GM20431 (cell line): ENCODE results near the gene CFAP100.

ENCODE experiments used
- in situ Hi-C: fragments of 300-500 bp; cut with MseI, MboI; formaldehyde crosslinking; loops from one replicate; pipeline ENCODE4 v1.15.0; 2020; ENCODE audit warnings: low sequenced_read_pairs; ENCODE audit not compliant: unreplicated experiment

CFAP100 gene

DNA sequence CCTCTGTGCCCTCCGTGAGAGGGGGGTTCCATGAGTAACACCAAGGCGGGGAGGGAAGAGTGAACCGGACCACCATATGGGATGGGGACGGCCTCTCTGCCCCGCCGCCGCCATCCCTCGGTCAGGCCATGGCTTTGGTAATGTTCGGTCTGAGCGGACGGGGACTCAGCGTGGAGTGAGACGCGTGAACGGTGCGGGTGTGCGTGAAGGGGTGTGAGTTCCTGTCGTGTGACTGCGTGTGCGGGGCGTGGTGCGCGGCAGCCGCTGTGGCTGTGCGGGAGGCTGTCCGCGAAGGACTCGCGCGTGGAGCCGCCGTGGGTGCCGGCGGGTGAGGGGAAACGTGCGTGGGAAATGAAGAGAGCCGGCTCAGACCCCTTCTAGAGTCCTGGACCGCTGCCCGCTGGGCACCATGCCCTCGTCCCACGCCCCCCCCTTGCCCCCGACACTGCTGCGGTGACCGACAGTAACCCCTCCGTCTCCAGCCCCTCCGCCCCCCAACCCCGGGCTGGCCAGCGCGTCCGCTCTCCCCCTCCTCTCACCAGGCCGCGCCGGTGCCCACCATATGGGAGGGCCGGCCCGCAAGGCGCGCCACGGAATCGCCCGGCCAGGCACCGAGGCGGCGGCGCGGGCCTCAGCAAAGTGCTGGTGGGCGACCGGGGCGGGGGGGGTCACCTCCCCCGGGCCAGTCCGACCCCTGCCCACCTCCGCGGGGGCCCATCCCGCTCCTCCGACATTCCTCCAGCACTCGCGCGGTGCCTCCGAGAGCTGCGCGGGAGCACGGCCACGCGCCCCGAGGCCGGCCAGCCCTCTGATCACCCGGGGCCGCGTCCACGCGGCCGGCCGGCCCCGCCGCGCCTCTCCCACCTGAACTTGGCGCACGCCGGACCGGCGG is 38.1 kb upstream of the CFAP100 start:
- in situ Hi-C loops, result no loop called here

DNA sequence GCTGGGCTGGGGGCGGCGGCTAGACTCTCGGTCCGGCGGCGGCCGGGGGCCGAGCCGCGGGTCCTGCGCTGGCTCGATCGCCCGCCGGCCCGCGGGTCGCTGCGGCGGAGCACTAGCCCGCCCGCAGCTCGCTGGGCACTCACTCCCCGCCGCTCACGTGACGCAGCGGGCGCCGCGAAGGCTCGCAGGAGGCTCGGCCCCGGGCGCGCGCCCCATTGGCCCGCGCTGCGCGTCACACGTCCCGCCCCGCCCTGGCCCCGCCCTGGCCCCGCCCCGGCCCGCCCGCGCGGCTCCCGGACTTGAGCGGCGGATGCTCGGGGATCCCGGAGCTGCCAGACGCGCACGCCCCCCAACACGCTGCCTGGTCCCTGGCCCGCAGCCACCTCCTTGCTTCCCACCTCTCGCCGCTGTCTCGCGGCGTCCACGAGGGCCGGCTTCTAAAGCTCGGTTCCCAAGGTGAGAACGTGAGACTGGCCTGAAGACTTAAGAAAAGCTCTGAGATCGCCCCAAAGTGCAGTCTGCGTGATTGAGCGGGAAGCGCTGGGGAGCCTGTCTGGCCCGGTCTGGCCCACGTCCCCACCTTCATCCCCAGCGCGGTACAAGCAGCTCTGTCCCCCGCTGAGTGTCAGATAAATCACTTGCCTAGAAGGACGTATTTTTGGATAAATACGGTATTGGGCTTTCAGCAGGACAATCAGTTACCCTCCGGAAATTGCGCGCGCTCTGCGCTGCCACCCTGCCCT is 37.2 kb upstream of the CFAP100 start, which contains the start of gene KLF15:
Gene KLF15 (minus strand): TSS at position 114 of the 743 bp plus-strand sequence. CDS start 4,486 bp downstream, outside the sequence.
- in situ Hi-C loops, result no loop called here

DNA sequence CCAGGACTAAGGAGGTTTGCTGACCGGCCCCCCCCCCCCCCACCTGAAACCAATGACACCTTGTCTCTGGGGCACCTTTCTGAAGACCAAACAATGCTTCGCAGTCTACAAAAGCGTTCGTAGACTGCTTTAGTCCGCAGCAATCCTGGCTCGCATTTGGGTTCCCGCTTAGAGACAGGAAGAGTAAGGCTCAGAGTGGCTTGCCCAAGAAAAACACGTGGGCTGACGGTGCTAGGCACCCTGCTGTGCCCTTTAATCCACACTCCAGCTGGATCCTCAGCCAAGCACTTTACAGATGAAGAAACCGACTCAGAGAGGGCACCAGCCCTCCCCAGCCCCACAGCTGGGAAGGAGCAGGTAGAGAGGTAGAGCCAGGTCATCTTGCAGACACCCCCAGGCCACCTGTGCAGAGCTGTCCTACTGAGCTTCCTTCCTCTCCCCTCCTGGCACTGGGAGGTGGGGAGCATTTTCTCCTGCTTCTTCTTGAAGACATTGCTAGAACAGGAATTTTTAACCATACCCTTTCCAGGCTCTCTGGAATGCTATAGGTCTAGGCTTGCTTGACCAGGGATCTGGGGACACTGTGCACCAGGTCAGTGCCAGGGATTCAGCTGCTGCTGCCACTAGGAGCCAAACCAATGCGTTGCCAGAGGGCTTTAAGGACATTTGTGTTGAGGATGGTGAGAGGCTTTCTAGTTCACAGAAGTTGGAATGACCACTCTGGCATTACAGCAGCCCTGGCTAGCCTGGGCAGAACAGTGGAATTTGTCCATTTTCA is 36.5 kb upstream of the CFAP100 start:
- in situ Hi-C loops, result no loop called here

DNA sequence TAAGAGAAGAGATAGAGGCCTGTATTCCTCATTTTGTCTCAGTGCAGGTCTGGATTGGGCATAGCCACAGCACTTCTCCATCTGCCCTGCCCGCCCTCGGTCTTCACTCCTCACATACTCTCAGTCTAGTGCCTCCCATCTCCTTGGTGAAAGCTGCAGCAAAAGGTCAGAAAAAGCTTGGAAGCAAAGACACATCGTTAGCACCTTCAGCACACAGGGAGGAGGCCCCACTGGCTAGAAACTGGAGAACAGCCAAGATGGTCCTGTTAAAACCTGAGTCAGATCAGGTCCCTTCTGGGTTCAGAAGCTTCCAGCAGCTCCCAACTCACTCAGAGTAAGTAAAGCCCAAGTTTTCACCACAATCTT is 35.9 kb upstream of the CFAP100 start:
- in situ Hi-C loops, result no loop called here

DNA sequence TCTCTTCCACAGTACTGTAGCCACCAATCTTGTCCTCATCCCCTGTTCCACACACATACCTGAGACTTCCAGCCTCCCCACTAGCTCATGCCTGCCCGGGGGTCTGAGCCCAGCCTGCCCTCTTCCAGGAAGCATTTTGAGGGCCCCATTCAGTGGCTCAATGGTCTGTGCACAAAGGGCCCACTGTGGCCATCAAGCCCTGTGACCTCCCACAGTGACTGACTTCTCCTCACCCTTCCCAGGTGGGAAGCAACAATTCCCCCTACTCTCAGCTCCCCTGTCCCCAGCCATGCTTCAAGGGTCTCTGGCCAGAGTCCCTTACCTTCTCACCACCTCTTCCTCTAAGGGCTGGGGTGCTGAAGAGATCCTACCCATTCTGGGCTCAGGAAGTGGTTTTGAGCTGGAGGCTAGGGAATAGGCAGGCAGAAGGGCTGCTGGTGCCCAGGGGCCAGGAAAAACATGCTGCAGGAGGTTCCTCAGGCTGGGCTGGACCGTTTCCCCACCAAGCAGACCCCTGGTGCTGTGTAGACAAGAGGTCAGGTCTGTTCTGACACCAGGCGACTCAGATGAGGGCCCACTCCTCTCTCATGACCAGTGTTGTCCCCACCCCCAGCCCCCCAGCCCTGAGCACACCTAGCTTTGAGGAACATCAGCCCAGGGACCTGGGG is 34.5 kb upstream of the CFAP100 start:
- in situ Hi-C loops, result no loop called here

DNA sequence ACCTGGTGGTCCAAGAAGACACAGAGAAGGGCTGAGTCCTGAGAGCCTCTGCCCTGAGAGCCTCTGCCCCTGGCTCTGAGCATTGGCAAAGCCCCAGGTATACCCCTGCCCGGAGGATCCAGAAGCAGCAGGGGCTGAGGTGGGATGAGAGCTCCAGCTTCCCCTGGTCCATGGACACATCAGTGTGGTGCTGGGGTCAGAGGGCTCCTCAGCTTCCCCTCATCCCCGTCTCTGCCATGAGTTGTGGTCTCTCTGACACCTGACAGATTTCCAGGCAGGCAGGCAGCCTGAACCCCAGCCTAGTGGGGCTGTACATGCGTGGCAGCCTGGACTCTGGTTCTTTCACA is 34.0 kb upstream of the CFAP100 start:
- in situ Hi-C loops, result no loop called here

DNA sequence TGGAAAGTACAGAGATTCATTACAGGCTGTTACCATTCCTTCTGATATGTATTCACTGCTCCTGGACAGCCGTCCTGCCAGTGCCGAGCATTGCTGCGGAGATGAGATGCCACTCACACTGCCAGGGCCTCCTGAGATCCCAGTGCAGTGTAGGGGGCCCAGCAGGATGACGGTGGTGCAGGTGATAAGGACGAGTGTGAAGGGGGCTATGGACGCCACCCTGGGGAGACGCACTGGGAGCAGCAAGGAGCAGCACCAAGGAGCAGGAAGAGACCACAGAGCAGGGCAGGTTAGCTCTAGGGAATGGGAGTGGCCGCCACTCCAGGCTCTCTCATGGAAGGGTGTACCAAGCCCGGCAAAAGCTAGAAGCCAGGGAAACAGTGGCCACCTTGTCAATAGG is 33.5 kb upstream of the CFAP100 start:
- in situ Hi-C loops, result no loop called here

DNA sequence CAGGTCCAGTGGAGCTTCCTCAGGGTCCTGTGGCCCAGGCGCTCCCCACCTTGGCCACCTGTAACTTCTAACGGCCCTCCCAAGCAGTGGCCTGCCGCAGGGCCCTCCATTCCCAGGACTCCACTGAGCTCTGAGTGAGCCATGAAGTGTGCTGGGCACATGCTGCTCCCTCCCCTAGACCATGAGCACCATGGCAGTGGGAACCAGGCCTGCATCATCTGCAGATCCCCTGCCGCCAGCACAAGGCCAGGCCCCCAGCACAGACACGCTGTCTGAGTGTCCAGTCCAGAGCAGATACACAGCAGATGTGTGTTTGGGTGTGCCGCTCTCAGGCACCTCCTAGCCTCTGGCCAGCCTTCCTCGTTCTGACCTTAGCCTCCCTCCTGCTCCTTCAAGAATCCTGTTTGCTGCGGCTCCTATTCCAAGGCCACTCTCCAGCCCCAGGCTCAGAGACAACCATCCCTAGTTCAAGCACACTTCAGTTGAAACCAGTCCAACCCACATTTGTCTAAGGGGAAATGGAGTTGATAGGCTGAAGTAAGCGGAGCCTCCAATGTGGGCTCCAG is 30.5 kb upstream of the CFAP100 start:
- in situ Hi-C loops, result no loop called here

DNA sequence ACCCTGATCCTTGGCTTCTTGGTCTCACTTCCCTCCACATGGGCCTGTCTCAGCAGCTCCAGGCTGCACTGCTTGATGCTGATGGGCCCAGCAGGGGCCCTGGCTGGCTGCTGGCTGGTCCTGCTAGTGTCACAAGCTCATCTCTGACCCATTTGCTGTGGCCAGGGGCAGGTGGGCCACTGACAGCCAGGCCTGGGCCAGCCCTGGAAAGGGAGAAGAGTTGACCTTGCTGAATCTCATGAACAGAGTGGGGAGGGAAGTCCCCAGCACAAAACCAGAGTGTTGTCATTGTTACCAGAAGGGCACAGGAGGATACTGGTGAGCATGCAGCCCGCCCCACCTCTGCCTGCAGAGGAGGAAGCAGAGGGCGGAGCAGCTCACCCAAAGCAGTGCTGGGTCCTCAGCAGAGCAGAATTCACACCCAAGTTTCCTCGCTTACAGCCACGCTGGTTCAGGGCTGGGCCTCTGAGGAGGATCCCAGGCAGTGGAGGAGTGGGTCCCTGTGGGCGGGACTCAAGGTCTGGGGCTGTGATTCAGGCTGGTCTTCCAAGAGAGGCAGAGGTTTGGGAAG is 29.9 kb upstream of the CFAP100 start:
- in situ Hi-C loops, result no loop called here

DNA sequence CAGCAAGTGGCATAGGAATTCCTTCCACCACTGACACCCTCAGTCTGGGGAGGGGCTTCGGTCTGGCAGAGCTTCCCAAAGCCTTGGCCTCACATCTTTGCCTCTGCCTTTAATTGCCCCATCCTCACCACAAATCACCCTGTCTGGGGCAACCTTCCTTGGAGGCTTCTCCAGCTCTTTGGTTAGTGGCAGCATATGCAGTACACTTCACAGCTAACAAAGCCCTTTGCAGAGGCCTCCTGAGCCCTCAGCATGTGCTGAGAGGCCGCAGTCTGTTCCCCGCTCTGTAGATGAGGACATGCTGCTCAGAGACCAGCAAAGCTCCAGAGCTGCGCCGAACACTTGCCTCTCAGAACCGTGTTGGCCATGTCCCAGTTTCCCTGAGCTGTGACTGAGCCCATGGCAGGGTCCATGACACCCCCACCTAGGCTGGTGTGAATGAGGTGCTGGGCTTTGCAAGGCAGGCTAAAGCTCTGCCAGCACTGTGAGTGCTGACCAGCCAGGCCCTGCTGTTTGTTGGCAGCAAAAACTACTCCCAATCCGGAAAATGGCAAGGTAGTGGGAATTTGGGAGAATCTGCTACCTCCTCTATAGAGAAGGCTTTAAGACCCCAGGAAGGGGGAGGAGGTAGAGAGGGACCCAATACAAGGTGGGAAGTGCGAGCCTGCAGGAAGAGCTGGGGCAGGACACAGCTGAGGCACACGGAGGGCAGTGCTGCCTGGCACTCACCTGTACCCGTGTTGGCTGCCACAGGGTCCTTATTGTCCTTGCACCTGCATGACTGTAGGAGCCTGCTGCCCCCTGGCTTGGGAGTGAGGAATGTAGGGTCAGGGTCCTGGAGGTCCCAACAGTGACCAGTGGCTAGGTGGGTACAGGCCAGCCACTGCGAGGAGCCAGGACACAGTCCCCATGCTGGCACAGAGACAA is 29.1 kb upstream of the CFAP100 start:
- in situ Hi-C loops, result no loop called here

DNA sequence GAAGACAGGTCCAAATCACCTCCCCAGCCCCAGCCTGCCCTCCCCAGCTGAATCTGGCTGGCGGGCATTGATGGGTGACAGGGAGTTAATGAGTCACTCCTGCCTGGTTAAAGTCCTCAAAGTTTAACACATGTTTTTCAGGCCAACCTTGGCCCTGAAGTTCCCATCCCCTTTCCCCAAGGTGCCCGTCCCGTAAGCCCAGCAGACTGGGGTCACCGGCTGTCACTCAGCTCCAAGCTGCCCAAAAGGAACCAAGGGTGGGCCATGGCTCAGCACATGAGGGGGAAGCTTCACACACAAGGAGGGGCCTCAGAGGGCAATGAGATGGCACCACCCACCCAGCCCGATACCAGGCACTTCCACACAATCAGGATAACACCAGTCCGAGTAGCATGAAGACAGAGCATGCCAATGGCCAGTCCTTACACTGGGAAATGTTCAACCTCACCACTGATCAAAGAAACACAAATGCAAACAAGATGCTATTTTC is 27.3 kb upstream of the CFAP100 start:
- in situ Hi-C loops, result no loop called here

DNA sequence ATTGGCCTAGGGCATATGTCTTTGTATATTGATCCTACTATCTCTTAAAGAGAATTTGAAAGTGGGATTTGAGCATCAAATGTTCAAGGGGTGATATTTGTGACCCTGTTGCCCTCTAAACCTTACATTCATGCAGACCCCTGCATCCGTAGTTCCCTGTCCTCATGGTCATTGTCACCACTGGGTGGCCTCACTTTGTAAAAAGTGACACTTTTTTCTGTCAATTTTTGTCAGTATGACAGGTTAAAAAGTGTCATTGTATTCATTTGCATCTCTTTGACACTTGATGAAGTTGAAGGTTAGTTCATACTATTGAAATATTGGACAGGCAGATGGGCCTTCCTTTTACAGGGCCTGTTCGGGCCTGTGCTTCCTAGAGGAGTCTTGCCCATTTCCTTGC is 25.2 kb upstream of the CFAP100 start:
- in situ Hi-C loops, result no loop called here

DNA sequence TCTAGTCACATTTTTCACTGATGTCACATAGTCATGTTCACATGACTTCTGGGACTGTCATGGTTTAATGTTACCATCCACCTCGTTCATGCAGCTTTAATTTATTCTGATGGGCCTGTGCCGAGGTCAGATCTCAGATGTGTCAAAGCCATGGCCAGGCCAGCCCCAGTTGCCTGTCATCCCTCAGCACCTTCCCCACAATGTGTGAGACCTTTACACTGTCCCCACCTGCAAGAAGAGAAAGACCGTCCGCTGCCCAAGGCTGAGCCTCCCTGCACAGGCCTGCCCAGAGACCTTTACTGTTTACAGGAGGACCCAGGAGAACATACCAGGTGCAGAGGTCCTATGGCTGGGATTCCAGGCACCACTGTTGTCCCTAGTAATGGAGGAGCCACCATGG is 24.7 kb upstream of the CFAP100 start:
- in situ Hi-C loops, result no loop called here

DNA sequence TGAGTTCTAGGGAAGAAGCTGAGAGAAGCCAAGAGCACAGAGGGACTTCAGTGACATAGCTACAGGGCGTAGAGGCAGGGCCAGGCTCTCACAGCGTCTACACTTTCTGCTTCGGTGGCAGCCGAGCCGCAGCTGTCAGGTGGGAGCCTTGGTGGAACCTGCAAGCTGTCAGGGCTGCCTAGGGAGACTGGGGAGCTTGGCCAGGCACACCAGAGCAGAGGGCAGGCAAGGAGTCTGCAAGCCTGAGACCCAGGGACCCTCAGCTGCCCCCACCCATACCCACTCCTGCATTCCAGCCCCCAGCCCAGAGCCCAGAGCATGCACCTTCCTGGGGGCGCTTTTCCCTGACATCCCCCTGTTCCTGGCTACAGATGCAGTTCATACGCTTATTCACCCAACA is 24.1 kb upstream of the CFAP100 start:
- in situ Hi-C loops, result no loop called here

DNA sequence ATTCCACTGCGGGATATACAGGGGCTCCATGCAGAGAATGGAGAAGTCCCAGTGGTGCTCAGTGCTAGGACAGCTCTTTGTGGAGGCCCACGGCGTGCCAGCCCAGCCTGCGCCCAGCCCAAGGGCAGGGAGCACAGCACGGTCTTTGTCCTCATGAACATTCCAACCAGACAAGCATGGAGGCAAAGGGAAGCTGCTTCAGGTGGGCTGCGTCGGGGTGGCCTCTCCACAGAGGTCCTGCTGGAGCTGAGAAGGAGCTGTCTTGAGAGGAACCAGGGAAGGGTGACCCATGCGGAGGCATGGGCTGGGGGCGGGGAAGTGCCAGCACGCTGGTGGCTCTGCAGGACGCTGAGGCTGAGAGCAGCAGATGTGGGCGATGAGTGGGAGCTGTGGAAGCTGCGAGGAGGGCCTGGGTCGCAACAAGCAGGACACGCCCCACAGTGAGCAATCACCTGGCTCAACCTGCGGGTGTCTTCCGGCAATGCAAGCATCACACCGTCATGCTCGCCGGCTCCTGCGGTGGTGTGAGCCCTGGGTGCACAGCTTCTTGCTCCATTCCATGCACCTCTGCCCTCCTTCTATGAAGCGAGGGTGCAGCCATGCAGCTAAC is 23.5 kb upstream of the CFAP100 start:
- in situ Hi-C loops, result no loop called here

DNA sequence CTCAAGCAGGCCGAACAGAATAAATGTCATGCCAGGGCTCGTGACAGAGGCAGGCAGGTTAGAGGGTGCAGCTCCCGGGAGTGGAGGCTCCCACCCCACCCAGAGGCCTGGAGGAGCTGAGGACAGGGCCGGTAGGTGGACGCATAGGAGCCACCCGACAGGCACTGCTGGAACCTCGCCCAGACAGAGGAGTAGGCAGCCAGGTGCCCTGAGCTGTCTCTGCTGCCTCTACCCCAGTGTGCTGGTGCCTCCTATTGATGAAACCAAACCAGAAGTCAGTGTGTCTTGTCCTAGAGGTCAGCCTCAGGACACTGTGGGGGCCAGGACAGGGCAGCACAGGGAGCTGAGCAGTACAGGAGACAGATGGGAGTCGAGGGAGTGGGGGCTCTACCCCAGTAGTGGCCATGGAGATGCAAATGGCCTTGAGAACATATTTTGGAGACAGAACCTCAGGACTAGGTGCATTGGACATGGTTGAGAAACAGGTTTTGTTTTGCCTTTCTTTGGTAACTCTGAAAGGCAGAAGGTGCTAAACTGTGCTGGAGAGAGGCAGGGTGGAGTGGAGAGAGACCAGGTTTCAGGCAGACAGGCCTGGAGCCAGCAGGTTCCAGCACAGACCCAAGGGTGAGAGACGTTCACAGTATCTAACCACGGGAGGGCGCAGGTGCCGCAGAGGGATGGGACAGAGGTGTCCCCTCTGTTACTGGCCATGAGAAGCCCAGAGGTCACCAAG is 22.1 kb upstream of the CFAP100 start:
- in situ Hi-C loops, result no loop called here

DNA sequence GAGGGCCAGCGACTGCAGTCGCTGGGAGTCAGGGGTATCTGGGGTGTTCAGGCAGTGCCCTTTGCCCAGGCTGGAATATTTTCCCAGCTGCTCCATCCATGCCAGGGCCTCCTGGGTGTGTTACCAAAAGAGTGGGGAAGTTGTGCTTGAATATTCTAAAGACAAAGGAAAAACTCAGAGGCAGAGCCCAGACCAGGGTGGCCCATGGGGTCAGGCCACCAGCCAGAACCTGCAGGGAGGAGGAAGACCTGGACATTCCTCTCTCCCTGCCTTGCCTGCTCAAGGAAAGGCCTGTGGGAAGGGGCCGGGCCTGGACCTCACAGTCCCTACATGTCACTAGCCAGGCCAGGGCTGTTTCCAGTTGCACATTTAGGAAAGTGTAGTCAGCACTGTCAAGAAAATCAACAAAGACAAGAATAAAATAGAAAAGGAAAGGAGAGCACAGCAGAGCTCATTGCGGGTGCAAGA is 21.5 kb upstream of the CFAP100 start:
- in situ Hi-C loops, result no loop called here
